ENCODE data around the gene PCDHGA1.

PCDHGA1 gene

DNA sequence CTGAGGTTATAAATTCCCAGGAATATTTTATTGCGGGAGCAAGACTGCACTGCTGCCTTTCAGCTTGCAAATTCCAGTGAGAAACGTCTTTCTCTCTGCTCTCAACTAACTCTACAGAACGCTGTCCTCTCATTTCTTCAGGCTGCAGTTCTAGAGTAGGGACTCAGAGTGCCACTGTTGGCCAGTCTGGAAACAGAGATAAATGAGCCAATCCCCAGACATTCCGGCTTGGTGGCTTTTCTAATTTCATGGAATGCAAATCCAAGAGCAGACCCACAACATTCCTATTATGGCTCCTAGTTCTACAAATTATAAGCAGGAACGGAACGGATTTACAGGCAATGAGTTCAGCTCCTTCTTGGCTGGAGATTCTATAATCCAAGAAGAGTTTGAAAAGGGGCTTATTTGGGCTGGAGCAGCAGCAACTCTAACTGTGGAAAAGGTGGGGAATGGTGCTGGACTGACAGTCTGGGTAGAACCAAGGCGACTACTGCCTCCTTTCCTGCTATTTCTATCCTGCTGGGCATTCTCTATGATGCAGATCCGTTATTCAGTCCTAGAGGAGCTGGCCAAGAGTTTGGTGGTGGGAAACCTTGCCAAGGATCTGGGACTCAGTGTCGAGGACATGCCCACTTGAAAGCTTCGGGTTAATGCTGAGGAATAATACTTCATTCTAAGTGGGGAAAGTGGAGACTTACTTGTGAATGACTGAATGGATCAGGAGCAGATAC lies 109.3 kb downstream of the PCDHGA1 start:
- no peak for DNase-seq (ENCODE audit: low read depth in 2 of 2)

DNA sequence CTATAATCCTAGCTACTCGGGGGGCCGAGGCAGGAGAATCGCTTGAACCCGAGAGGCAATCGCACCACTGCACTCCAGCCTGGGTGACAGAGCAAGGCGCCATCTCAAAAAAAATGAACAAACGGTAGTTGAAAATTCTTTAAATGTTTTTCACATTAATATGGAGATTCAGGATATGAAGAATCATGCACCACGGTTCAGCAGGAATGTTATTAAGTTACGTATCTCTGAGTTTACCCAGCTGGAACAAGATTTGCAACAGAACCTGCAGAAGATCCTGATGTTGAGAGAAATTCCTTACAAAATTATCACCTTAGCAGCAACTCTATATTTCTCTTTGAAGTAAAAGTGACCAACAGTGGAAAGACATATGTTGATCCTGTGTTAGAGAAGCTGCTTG lies 110.0 kb downstream of the PCDHGA1 start:
- DNase-seq (ENCODE audit: low read depth in 2 of 2) = no peak

DNA sequence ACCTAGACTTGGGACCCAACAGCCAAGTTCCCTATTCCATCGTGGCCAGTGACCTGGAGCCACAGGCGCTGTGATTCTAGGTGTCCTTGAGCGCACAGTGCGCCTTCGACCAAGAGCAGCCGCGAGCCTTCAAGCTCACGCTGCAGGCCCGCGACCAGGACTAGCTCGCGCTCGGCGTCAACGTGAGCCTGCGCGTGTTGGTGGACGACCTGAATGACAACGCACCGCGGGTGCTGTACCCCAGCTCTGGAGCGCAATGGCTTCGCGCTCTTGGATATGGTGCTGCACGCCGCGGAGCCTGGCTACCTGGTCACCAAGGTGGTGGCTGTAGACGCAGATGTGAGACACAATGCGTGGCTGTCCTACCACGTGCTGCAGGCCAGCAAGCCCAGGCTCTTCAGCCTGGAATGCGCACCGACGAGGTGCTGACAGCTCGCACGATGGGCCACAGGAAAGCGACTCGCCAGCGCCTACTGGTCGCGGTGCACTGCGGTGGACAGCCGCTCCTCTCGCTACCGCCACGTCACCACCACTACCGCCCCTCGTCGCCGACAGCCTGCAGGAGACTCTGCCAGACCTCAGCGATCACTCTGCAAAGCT lies 111.4 kb downstream of the PCDHGA1 start:
- DNase-seq (ENCODE audit: low read depth in 2 of 2) = no peak

DNA sequence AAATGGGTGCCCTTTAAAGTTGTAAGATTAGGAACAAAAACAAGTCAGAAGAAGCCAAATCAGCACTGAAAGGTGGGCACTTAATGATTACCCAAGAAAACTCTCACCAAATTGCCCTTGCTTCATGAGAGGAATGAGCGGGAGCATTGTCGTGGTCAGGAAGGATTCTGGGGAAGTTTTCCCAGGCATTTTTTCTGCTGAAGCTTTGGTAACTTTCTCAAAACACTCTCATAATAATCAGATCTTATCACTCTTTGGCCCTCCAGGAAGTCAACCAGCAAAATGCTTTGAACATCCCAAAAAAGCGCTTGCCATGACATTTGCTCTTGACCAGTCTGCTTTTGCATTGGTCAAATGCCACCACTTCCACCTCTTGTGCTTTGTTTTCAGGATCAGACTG lies 135.0 kb downstream of the PCDHGA1 start:
- no peak for DNase-seq (ENCODE audit: low read depth in 2 of 2)

DNA sequence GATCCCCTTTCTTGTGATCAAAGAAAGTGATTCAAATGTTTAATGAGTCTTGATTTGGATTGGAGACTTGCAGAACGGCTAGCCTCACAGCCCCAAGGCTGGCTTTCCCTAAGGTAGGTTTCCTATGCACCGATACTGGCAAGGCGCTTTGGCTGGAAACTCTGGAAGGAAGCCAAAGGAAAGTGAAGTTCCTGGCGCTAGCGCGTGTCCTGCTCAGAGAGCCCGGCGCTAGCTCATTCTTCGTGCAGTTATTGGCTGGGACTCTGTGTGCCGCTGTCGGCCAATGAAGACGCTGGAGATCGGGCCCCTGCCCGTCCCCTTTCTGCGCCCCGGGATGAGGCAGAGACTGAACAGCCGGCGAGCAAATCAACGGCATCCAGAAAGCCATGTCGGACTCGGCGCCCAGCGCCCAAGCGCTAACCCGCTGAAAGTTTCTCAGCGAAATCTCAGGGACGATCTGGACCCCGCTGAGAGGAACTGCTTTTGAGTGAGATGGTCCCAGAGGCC lies 145.4 kb downstream of the PCDHGA1 start, which contains the start of gene PCDHGC3:
Gene PCDHGC3 (plus strand): TSS at position 342 of the 507 bp plus-strand sequence. CDS start 151 bp downstream, at position 493.
- peak; percentile 27 to 35 for DNase-seq (ENCODE audit: low read depth in 2 of 2)

DNA sequence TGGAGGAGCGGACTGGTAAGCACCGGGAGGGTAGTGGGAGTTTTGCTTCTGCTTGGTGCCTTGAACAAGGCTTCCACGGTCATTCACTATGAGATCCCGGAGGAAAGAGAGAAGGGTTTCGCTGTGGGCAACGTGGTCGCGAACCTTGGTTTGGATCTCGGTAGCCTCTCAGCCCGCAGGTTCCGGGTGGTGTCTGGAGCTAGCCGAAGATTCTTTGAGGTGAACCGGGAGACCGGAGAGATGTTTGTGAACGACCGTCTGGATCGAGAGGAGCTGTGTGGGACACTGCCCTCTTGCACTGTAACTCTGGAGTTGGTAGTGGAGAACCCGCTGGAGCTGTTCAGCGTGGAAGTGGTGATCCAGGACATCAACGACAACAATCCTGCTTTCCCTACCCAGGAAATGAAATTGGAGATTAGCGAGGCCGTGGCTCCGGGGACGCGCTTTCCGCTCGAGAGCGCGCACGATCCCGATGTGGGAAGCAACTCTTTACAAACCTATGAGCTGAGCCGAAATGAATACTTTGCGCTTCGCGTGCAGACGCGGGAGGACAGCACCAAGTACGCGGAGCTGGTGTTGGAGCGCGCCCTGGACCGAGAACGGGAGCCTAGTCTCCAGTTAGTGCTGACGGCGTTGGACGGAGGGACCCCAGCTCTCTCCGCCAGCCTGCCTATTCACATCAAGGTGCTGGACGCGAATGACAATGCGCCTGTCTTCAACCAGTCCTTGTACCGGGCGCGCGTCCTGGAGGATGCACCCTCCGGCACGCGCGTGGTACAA lies 146.0 kb downstream of the PCDHGA1 start:
- DNase-seq (ENCODE audit: low read depth in 2 of 2) = no peak

DNA sequence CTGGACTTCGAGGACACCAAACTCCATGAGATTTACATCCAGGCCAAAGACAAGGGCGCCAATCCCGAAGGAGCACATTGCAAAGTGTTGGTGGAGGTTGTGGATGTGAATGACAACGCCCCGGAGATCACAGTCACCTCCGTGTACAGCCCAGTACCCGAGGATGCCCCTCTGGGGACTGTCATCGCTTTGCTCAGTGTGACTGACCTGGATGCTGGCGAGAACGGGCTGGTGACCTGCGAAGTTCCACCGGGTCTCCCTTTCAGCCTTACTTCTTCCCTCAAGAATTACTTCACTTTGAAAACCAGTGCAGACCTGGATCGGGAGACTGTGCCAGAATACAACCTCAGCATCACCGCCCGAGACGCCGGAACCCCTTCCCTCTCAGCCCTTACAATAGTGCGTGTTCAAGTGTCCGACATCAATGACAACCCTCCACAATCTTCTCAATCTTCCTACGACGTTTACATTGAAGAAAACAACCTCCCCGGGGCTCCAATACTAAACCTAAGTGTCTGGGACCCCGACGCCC lies 146.8 kb downstream of the PCDHGA1 start:
- DNase-seq (ENCODE audit: low read depth in 2 of 2) = no peak

DNA sequence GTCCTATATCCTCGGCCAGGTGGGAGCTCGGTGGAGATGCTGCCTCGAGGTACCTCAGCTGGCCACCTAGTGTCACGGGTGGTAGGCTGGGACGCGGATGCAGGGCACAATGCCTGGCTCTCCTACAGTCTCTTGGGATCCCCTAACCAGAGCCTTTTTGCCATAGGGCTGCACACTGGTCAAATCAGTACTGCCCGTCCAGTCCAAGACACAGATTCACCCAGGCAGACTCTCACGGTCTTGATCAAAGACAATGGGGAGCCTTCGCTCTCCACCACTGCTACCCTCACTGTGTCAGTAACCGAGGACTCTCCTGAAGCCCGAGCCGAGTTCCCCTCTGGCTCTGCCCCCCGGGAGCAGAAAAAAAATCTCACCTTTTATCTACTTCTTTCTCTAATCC lies 147.5 kb downstream of the PCDHGA1 start:
- no peak for DNase-seq (ENCODE audit: low read depth in 2 of 2)

DNA sequence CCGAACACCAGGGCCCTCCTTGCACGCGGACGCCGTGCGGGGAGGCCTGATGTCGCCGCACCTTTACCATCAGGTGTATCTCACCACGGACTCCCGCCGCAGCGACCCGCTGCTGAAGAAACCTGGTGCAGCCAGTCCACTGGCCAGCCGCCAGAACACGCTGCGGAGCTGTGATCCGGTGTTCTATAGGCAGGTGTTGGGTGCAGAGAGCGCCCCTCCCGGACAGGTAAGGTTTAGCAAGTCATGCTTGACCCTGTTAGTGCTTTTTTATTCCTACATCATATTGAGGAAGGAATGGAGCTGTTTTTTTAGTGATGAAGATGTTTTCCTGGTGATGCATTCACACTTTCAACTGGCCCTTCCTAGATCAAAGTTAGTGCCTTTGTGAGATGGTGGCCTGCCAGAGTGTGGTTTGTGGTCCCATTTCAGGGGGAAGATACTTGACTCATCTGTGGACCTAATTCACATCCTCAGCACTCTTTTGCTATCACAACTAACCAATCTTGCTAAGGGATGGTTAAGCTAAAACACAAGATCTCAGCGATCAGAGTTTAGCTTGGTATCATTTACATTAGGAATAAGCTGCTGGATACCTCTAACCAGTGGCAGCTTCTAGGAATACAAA lies 148.1 kb downstream of the PCDHGA1 start:
- DNase-seq (ENCODE audit: low read depth in 2 of 2) = no peak

DNA sequence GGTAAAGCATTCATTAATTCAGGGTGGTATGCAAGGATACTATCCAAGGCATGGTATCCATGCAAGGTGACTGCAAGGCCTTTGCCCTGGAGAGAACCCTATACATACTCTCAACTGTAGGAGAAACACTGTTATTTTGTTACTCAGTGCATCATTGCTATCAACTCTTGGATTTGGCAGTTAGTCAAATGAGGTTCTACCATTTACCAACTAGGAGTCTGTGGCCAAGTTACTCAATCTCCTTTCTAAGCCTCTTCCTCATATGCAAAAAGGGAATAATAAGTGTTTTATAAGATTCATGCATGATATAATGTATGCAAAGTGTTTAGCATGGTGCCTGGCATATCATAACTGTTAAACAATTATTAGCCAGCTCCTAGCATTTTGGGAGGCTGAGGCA lies 149.5 kb downstream of the PCDHGA1 start:
- DNase-seq (ENCODE audit: low read depth in 2 of 2) = no peak

DNA sequence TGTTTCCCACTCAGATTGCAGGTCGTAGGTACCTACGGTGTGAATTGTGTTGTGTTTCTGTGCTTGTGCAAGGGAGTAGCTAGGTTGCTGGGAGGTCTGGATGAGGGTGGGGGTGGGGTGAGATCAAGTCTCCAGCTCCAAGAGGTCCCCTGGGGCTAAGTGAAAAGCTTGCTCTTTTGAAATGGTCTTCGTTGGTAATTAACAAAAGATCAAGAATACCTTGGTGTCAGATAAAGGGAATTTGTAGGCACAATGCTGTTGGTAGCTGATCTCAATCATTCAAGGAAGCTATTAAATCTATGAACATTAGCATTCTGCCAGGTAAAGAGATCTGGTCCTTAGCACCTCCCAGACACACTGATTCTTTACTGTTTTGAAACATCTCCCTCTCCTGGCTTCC lies 153.6 kb downstream of the PCDHGA1 start:
- DNase-seq (ENCODE audit: low read depth in 2 of 2) = no peak

DNA sequence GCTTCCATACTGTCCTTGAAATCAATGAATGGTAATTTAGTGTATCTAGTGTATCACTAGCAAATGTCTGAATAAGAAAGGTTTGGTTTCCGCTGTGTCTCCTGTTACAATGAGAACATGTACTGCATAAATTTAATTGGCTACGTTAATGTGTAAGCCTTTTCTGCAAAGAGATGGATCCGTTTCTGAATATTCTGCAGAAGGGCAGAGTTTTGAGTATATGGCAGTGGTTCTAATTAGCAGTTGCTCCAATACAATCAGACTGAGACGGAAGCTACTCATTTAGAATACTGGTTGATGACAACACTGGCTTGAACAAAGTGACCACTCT lies 154.0 kb downstream of the PCDHGA1 start:
- no peak for DNase-seq (ENCODE audit: low read depth in 2 of 2)

DNA sequence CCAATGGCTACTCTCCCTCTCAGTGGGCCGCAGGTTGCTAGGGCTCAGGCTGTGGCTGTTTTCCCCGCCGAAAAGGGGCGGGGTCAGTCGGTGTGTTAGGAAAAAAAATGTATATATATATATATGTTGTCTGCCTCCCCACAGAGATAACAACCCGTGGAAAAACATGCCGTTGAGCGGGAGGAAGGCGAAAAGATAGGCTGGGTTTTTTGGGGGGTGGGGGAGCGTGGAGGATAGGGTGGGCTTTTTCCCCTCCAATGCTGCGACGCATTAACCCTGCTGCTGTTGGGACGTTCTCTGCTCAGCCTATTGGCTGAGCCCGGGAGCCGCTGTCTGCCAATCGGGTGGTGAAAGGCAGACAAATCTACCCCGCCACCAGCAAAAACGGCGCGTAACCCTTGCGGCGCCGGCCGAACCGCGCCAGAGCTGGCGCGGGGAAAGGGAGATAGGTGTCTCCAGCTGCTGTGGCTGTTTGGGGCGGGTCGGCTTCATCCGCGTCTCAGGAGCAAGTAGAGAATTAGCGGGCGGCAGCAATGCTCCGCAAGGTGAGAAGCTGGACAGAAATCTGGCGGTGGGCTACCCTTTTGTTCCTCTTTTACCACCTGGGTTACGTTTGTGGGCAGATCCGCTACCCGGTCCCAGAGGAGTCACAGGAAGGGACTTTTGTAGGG lies 154.5 kb downstream of the PCDHGA1 start, which contains the start of gene PCDHGC4:
Gene PCDHGC4 (plus strand): TSS at position 390 of the 671 bp plus-strand sequence. CDS start 144 bp downstream, at position 534.
- DNase-seq (ENCODE audit: low read depth in 2 of 2) = no peak

DNA sequence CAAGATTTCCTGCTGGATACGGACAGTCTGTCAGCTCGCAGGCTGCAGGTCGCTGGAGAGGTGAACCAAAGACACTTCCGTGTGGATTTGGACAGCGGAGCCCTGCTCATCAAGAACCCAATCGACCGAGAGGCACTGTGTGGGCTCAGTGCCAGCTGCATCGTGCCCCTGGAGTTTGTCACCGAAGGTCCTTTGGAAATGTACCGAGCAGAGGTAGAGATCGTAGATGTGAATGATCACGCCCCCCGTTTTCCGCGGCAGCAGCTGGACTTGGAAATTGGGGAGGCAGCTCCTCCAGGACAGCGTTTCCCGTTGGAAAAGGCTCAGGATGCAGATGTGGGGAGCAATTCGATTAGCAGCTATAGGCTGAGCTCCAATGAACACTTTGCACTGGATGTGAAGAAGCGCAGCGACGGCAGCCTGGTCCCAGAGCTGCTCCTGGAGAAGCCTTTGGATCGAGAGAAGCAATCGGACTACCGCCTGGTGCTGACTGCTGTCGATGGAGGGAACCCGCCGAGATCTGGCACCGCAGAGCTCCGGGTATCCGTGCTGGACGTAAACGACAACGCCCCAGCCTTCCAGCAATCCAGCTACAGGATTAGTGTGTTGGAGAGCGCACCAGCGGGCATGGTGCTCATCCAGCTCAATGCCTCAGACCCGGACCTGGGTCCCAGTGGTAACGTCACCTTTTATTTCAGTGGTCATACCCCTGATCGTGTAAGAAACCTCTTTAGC lies 155.2 kb downstream of the PCDHGA1 start:
- no peak for DNase-seq (ENCODE audit: low read depth in 2 of 2)

DNA sequence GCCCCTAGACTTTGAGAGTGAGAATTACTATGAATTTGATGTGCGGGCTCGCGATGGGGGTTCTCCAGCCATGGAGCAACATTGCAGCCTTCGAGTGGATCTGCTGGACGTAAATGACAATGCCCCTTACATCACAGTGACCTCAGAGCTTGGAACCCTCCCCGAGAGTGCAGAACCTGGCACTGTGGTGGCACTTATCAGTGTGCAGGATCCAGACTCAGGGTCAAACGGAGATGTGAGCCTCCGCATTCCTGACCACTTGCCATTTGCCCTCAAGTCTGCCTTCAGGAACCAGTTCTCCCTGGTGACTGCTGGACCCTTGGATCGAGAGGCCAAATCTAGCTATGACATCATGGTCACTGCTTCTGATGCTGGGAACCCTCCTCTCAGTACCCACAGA lies 155.8 kb downstream of the PCDHGA1 start:
- no peak for DNase-seq (ENCODE audit: low read depth in 2 of 2)

DNA sequence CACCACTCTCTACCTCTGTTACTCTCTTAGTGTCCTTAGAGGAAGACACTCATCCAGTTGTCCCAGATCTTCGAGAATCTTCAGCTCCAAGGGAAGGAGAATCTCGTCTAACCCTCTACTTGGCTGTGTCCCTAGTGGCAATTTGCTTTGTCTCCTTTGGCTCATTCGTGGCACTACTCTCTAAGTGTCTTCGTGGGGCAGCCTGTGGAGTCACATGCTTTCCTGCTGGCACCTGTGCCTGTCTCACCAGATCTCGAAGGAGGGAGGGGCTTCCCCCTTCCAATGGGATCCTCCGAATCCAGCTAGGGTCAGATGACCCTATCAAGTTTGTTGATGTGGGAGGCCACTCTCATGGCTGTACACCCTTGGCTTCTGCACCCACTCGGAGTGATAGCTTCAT lies 156.8 kb downstream of the PCDHGA1 start:
- DNase-seq (ENCODE audit: low read depth in 2 of 2) = no peak

DNA sequence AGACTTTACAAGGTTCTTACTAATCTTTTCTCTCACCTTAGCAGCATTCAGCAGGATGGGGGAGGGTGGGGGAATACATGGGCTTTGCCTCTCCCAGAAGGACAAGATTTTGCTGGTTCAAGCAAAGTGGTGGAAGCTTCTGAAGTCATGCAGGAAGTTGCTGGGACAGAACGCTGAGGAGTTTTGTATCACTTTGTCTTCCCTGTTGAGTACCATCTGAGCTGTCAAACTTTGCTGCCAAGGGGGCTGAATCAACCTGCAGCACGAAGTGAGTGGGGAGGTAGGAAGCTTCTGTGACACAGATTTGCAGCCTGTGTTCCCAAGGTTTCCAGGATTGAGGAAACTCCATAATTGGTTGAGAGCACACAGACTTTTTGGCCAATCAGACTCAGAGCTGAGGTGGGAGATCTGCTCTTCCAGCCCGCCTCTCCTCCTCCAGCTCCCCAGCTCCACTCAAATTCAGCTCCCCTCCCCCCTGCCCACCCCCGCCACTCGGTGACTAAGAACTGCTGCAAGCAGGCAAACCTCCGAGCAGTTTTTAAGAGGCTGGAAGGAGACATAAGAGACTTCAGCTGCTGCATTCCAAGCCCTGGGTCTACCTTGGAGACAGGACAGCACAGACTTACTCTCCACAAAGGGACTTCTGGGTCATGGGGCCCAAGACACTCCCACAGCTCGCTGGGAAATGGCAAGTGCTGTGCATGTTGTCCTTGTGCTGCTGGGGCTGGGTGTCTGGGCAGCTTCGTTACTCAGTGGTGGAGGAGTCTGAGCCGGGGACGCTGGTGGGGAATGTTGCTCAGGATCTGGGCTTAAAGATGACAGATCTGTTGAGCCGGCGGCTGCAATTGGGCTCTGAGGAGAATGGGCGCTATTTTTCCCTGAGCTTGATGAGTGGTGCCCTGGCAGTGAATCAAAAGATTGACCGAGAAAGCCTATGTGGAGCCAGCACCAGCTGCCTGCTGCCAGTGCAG lies 158.6 kb downstream of the PCDHGA1 start, which contains the start of gene PCDHGC5:
Gene PCDHGC5 (plus strand): TSS at position 491 of the 971 bp plus-strand sequence. CDS start 160 bp downstream, at position 651.
- DNase-seq (ENCODE audit: low read depth in 2 of 2) = no peak

DNA sequence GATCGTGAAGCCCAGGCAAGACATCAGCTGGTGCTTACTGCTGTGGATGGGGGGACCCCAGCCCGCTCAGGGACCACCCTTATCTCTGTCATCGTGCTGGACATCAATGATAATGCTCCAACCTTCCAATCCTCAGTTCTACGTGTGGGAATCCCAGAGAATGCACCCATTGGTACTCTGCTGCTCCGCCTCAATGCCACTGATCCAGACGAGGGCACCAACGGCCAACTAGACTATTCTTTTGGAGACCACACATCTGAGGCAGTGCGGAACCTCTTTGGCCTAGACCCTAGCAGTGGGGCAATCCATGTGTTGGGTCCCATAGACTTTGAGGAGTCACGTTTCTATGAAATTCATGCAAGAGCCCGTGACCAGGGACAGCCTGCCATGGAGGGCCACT lies 159.5 kb downstream of the PCDHGA1 start:
- no peak for DNase-seq (ENCODE audit: low read depth in 2 of 2)

DNA sequence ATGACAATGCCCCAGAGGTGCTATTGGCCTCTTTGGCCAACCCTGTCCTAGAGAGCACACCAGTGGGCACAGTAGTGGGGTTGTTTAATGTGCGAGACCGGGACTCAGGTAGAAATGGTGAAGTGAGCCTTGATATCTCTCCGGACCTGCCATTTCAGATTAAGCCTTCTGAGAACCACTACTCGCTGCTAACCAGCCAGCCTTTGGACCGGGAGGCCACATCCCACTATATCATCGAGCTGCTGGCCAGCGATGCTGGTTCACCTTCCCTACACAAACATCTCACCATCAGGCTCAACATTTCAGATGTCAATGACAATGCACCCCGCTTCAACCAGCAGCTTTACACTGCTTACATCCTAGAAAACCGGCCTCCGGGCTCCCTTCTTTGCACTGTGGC lies 160.0 kb downstream of the PCDHGA1 start:
- DNase-seq (ENCODE audit: low read depth in 2 of 2) = no peak

Data from stimulated activated CD8-positive, alpha-beta memory T cell treated with anti-CD3 and anti-CD28 coated beads, Interleukin-15, amount 100 ng/mL, for 48 hours (primary cell).